Left lung (tissue), 10 donors: ENCODE data around the gene RGPD3. TPM values are rescaled to one million over a fixed set of nuclear protein-coding genes. Genes with fewer than 3 reads are reported as not detected.
A peak's percentile ranks its signal among the peaks of the same experiment; 100 is the strongest.

Experiments used
- ATAC-seq: fragments of 200-7000 bp; cut with Tn5 transposase; one replicate; pipeline ENCODE4 v1.9.1; 2020; ENCODE audit warnings: moderate library complexity
- DNase-seq, 4 donors: peaks; one replicate each; pipeline ENCODE4 v3.0.0-alpha.2; 2013 to 2020
- H3K27ac ChIP-seq, 2 donors: fragments of 200-600 bp; sonication (generic) in 1 of 2; one replicate each; pipeline versions ENCODE4 v1.5.0 to v1.8.0; 2020 to 2021
- H3K27me3 ChIP-seq, 2 donors: fragments of 200-600 bp; sonication (generic) in 1 of 2; one replicate each; pipeline versions ENCODE4 v1.5.0 to v1.8.0; 2020 to 2021
- H3K36me3 ChIP-seq, 2 donors: fragments of 200-600 bp; sonication (generic) in 1 of 2; one replicate each; pipeline versions ENCODE4 v1.5.0 to v1.8.0; 2020 to 2021
- H3K4me1 ChIP-seq, 2 donors: fragments of 200-600 bp; one replicate each; pipeline ENCODE4 v1.8.0; 2021
- H3K4me3 ChIP-seq, 2 donors: fragments of 200-600 bp; sonication (generic) in 1 of 2; one replicate each; pipeline versions ENCODE4 v1.5.0 to v1.8.0; 2020 to 2021; ENCODE audit warnings: mild to moderate bottlenecking in 1 of 2
- H3K9me3 ChIP-seq, 2 donors: fragments of 200-600 bp; sonication (generic) in 1 of 2; one replicate each; pipeline versions ENCODE4 v1.5.0 to v1.8.0; 2020 to 2021
- CTCF ChIP-seq, 2 donors: fragments of 200-600 bp; sonication (generic) in 1 of 2; IDR thresholded peaks; one replicate each; pipeline versions ENCODE4 v1.5.0 to v1.8.0; 2021; ENCODE audit warnings: antibody characterized with exemption in 2 of 2
- intact Hi-C, 2 donors: fragments of 100-400 bp; cut with DNase I; formaldehyde crosslinking; loops; one replicate each; pipeline versions ENCODE4 v1.11.2 to v1.14.2; 2022
- polyA plus RNA-seq, 6 donors: library from polyadenylated mRNA; unstranded; fragments of 120-200 nt; gene quantifications; one replicate each; pipeline ENCODE4 v1.2.1, GENCODE V29; 2013; ENCODE audit not compliant: insufficient read length in 6 of 6
- total RNA-seq, 2 donors: library from RNA; stranded (reverse); fragmentation: NEBNext Ultra II Directional; extraction: Animal tissue kit (Norgen Biotek cat#: 25700); gene quantifications; one replicate each; pipeline ENCODE4 v1.2.1, GENCODE V29; 2021
- donor health status: DM: no; HTN: yes; CAD: no.
- donor health status: DM: no; HTN: no; CAD: no.

Gene RGPD3
- total and polyA plus RNA-seq, 8 donors: 0.15 to 0.79 (median 0.33) TPM; not detected in 1

- peak in 2 of 4 donors; percentile 16 to 39 for DNase-seq
- no peak for ATAC-seq
- Histone ChIP-seq H3K4me1 (no peaks in the 10 kb centered on the region), H3K9me3 (no peaks in the 10 kb centered on the region), H3K27me3 (no peaks in the 10 kb centered on the region), H3K36me3 (no peaks in the 10 kb centered on the region), H3K27ac (no peak overlapping the region), H3K4me3 (no peak overlapping the region)
- intact Hi-C loops: no loop called here
- no peak for TF ChIP-seq CTCF (IDR thresholded peaks at IDR 0.05)
Observed at GRCh38 chr2:106366204-106366885, 101.9 kb downstream of the RGPD3 start.

GRCh38 chr2:106363791-106364190, 104.4 kb downstream of the RGPD3 start:
- Histone ChIP-seq H3K9me3 (no peaks in the 10 kb centered on the region), H3K4me1 (no peaks in the 10 kb centered on the region), H3K36me3 (no peaks in the 10 kb centered on the region), H3K27me3 (no peaks in the 10 kb centered on the region), H3K4me3 (no peak overlapping the region), H3K27ac (no peak overlapping the region)
- no peak for TF ChIP-seq CTCF (IDR thresholded peaks at IDR 0.05)
- intact Hi-C loops: no loop called here
- DNase-seq: no peak
- no peak for ATAC-seq

- Histone ChIP-seq H3K4me1 (no peaks in the 10 kb centered on the region), H3K27me3 (no peaks in the 10 kb centered on the region), H3K9me3 (no peaks in the 10 kb centered on the region), H3K4me3 (no peak overlapping the region), H3K36me3 (no peaks in the 10 kb centered on the region), H3K27ac (no peak overlapping the region)
- DNase-seq (no peak), ATAC-seq (no peak)
- no peak for TF ChIP-seq CTCF (IDR thresholded peaks at IDR 0.05)
- intact Hi-C loops: no loop called here
Observed at GRCh38 chr2:106362789-106363188, 105.4 kb downstream of the RGPD3 start.

GRCh38 chr2:106359512-106359911, 108.7 kb downstream of the RGPD3 start:
- no peak for TF ChIP-seq CTCF (IDR thresholded peaks at IDR 0.05)
- Histone ChIP-seq H3K4me3 (no peak overlapping the region), H3K27ac (no peak overlapping the region), H3K36me3 (no peaks in the 10 kb centered on the region), H3K9me3 (no peaks in the 10 kb centered on the region), H3K27me3 (no peaks in the 10 kb centered on the region), H3K4me1 (peaks cover 0 to 3% of the 10 kb centered on the region in 2 donors)
- no peak for DNase-seq
- no peak for ATAC-seq
- intact Hi-C loops: no loop called here

GRCh38 chr2:106358521-106358920, 109.7 kb downstream of the RGPD3 start:
- DNase-seq: no peak
- H3K9me3 ChIP-seq: no peaks in the 10 kb centered on the region
- H3K36me3 ChIP-seq: no peaks in the 10 kb centered on the region
- H3K27me3 ChIP-seq: no peaks in the 10 kb centered on the region
- no peak overlapping the region for H3K27ac ChIP-seq
- intact Hi-C loops: no loop called here
- no peak for ATAC-seq
- no peak for TF ChIP-seq CTCF (IDR thresholded peaks at IDR 0.05)
- H3K4me1 ChIP-seq: peaks cover 0 to 3% of the 10 kb centered on the region in 2 donors
- no peak overlapping the region for H3K4me3 ChIP-seq
